PC-9 (cell line): ENCODE results near the gene NOL6. TPM values are rescaled to one million over a fixed set of nuclear protein-coding genes. Genes with fewer than 3 reads are reported as not detected.

Experiments
- BruUV-seq: library from RNA; stranded (reverse); fragments of 400-500 nt; replicated peaks from 2 replicates; lab custom pipeline; 2021; lab: Mats Ljungman, UMichigan
- CTCF ChIA-PET: fragments of 300-600 bp; sonication (Branson Sonifier 250); formaldehyde crosslinking; loops from one replicate; lab custom pipeline; 2022; ENCODE audit warnings: antibody characterized with exemption; lab: Charles Lee
- POLR2A ChIA-PET: fragments of 300-600 bp; sonication (Branson Sonifier 250); formaldehyde crosslinking; loops from one replicate; lab custom pipeline; 2022; ENCODE audit warnings: antibody characterized with exemption; ENCODE audit not compliant: unreplicated experiment; lab: Charles Lee
- DNase-seq, 2 experiments: peaks; one replicate each; pipeline versions ENCODE4 v3.0.0 to v3.0.0-alpha.2; 2015 to 2022; ENCODE audit warnings: mixed read lengths in 1 of 2
- H2AFZ ChIP-seq: fragments of 200-600 bp; sonication (generic); 2 replicates; pipeline ENCODE4 v1.8.1; 2017; ENCODE audit warnings: antibody characterized with exemption
- H3F3A ChIP-seq: fragments of 200-600 bp; sonication (generic); 2 replicates; pipeline ENCODE4 v1.8.1; 2017; ENCODE audit warnings: antibody characterized with exemption, mild to moderate bottlenecking, low read depth; ENCODE audit not compliant: insufficient read depth
- H3K27ac ChIP-seq: fragments of 200-600 bp; sonication (generic); 2 replicates; pipeline ENCODE4 v1.6.1; 2016; ENCODE audit warnings: mixed run types
- H3K27me3 ChIP-seq: fragments of 200-600 bp; sonication (generic); 2 replicates; pipeline ENCODE4 v1.6.1; 2016; ENCODE audit warnings: low read depth, mixed run types; ENCODE audit not compliant: insufficient read depth
- H3K36me3 ChIP-seq: fragments of 200-600 bp; sonication (generic); 2 replicates; pipeline ENCODE4 v1.6.1; 2016; ENCODE audit warnings: low read depth, mixed run types
- H3K4me1 ChIP-seq: fragments of 200-600 bp; sonication (generic); replicated peaks from 2 replicates; pipeline ENCODE4 v1.6.1; 2016; ENCODE audit warnings: mixed run types; ENCODE audit not compliant: insufficient read depth
- H3K4me2 ChIP-seq: fragments of 200-600 bp; sonication (generic); 2 replicates; pipeline ENCODE4 v1.6.1; 2017; ENCODE audit warnings: mixed run types
- H3K4me3 ChIP-seq: fragments of 200-600 bp; sonication (generic); 2 replicates; pipeline ENCODE4 v1.6.1; 2016; ENCODE audit warnings: mixed run types
- H3K79me2 ChIP-seq: fragments of 200-600 bp; sonication (generic); 2 replicates; pipeline ENCODE4 v1.6.1; 2017; ENCODE audit warnings: low read depth, mixed run types
- H3K9me2 ChIP-seq: fragments of 200-600 bp; sonication (generic); 2 replicates; pipeline ENCODE4 v1.8.1; 2017; ENCODE audit warnings: mild to moderate bottlenecking; ENCODE audit not compliant: insufficient read depth
- H3K9me3 ChIP-seq: fragments of 200-600 bp; sonication (generic); 2 replicates; pipeline ENCODE4 v1.8.1; 2016; ENCODE audit warnings: low read depth; ENCODE audit not compliant: insufficient read depth
- H4K20me1 ChIP-seq: fragments of 200-600 bp; sonication (generic); 2 replicates; pipeline ENCODE4 v1.8.1; 2017; ENCODE audit not compliant: insufficient read depth
- CTCF ChIP-seq: fragments of 200-600 bp; sonication (generic); conservative IDR thresholded peaks from 2 replicates; pipeline ENCODE4 v1.6.1; 2017; ENCODE audit warnings: mixed run types, antibody characterized with exemption, mild to moderate bottlenecking, moderate library complexity
- EZH2 ChIP-seq: fragments of 200-600 bp; sonication (generic); IDR thresholded peaks from 2 replicates; pipeline ENCODE4 v1.8.0; 2017; ENCODE audit warnings: antibody characterized with exemption, low read depth
- intact Hi-C: fragments of 100-400 bp; cut with micrococcal nuclease; formaldehyde crosslinking; loops from one replicate; pipeline ENCODE4 v1.10.0; 2022; ENCODE audit not compliant: unreplicated experiment
- total RNA-seq: library from RNA; stranded (reverse); gene quantifications from 2 replicates; pipeline ENCODE4 v1.2.3, GENCODE V29; 2021

Gene NOL6
- total RNA-seq, 1 experiment from 2014 or later = 15.5 TPM

DNA sequence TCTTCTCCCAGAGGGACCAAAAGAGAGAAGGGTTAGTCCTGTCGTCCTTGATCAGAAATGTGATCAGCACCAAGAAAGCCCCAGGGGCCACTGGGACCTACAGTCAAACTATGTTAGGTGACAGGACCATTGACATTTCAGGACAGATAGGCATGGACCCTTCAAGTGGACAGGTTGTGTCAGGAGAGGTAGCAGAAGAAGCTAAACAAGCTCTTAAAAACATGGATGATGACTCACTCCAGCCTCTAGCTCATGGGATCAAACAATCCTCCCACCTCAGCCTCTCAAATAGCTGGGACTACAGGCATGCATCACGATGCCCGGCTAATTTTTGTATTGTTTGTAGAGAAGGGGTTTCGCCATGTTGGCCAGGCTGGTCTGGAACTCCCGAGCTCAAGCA, 24.0 kb downstream of the NOL6 start:
- Histone ChIP-seq H3K4me3 (no peak overlapping the region), H3K79me2 (no peaks in the 10 kb centered on the region), H4K20me1 (no peaks in the 10 kb centered on the region), H3K36me3 (no peaks in the 10 kb centered on the region), H3K4me2 (no peak overlapping the region), H3K27ac (no peak overlapping the region), H3K27me3 (no peaks in the 10 kb centered on the region), H3K9me3 (no peaks in the 10 kb centered on the region), H3F3A (peaks cover 11% of the 10 kb centered on the region; the same call in 1 of the 2 replicates), H3K9me2 (no peaks in the 10 kb centered on the region), H3K4me1 (peaks cover 45% of the 10 kb centered on the region), H2AFZ (no peak overlapping the region)
- intact Hi-C loops = loop anchor here (5.0 kb wide), 1 partner anchor 32 kb away; no protein-coding TSS in a partner anchor
- ChIA-PET POLR2A (no interaction called here), CTCF (interaction anchor here (0.8 kb wide), 1 partner anchor 34 kb away, joined by 7 read pairs; no protein-coding TSS in a partner anchor)
- no peak for DNase-seq
- no TSS peak for BruUV-seq
- TF ChIP-seq CTCF (no peak), EZH2 (no peak)

DNA sequence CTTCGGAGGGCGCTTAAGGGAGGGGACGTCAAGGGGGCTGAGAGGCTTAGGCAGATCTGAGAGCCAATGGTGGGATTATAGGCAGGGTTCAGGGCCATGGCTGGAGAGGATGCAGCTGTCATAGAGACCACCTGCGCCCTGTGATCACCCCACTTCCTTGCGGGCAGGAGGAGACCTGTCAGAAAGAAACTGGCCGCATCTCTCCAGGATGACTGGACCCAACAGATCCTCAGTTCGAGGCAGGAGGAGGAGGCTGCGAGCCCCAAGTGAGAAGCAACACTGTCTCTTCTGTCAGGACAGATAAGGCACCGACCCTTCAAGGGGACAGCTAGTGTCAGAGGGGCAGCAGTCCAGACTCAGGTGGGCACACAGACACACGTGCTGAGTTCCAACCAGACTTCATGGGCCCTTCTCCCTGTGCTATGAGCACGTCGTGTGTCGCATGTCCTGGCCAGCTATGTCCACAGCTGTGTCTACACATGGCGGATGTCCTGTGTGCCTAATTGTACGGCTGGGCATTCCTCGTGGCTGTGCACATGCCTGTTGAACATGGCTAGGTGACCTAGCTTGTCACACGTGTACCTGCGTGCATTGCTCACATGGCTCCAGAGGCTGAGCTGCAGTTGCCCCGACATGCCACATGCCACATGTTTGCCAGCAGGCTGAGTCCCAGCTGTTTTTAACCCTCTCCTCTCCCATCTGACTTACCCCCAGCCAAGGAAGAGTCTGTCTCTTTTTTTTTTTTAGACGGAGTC, 25.7 kb downstream of the NOL6 start:
- POLR2A ChIA-PET = no interaction called here
- no TSS peak for BruUV-seq

More for the DNA sequence above, 25.7 kb downstream of the NOL6 start:
- CTCF ChIA-PET = interaction anchor here (0.6 to 1.2 kb wide), 2 partner anchors 26 to 39 kb away, joined by 3 to 4 read pairs; partner anchors contain the start of gene NOL6
- H3K27me3 ChIP-seq = no peaks in the 10 kb centered on the region
- no peak for TF ChIP-seq EZH2
- no peak for TF ChIP-seq CTCF
- H3K36me3 ChIP-seq = no peaks in the 10 kb centered on the region
- H2AFZ ChIP-seq = no peak overlapping the region
- H3K9me3 ChIP-seq = no peaks in the 10 kb centered on the region
- H3K4me3 ChIP-seq = peak overlapping the region; percentile 39; the same call in 1 of the 2 replicates
- DNase-seq = no peak
- H3K79me2 ChIP-seq = no peaks in the 10 kb centered on the region
- intact Hi-C loops = no loop called here
- no peak overlapping the region for H3K27ac ChIP-seq
- H4K20me1 ChIP-seq = no peaks in the 10 kb centered on the region
- H3K4me2 ChIP-seq = peak overlapping the region; percentile 79
- H3K9me2 ChIP-seq = no peaks in the 10 kb centered on the region
- H3F3A ChIP-seq = peaks cover 11% of the 10 kb centered on the region; the same call in 1 of the 2 replicates
- peaks cover 48% of the 10 kb centered on the region for H3K4me1 ChIP-seq
